K562 (cell line): ENCODE measurements around the gene RNF41. TPM values are rescaled to one million over a fixed set of nuclear protein-coding genes. Genes with fewer than 3 reads are reported as not detected.

Experiments
- BCOR ChIP-seq: fragments of 450-650 bp; IDR thresholded peaks from 2 replicates; pipeline ENCODE4 v1.6.1; 2016
- CSDE1 ChIP-seq, 2 experiments: fragments of 450-650 bp; IDR thresholded peaks; 2 replicates each; pipeline ENCODE4 v1.6.1; 2016; ENCODE audit warnings: mild to moderate bottlenecking in 1 of 2
- EGR1 ChIP-seq: fragments of 450-650 bp; conservative IDR thresholded peaks from 2 replicates; pipeline ENCODE4 v1.6.1; 2017; ENCODE audit warnings: mild to moderate bottlenecking
- ESRRA ChIP-seq: fragments of 450-650 bp; IDR thresholded peaks from 2 replicates; pipeline ENCODE4 v1.6.1; 2014; ENCODE audit warnings: low read depth, mild to moderate bottlenecking, moderate library complexity, borderline replicate concordance
- ETV1 ChIP-seq: fragments of 450-650 bp; conservative IDR thresholded peaks from 2 replicates; pipeline ENCODE4 v1.6.1; 2016; ENCODE audit warnings: missing genetic modification characterization, control low read depth, low read depth, missing compliant biosample characterization
- PHB2 ChIP-seq: fragments of 450-650 bp; IDR thresholded peaks from 2 replicates; pipeline ENCODE4 v1.6.1; 2017; ENCODE audit warnings: low read depth
- SPI1 ChIP-seq: IDR thresholded peaks from 2 replicates; pipeline ENCODE4 v1.6.1; 2011; ENCODE audit warnings: low read depth, low read length, control low read depth, borderline replicate concordance
- TOE1 ChIP-seq, 2 experiments: fragments of 450-650 bp in 1 of 2; sonication (generic) in 1 of 2; formaldehyde crosslinking in 1 of 2; IDR thresholded peaks; 2 replicates each; pipeline versions ENCODE4 v1.7.1 to v1.8.0; 2016 to 2022; ENCODE audit warnings: borderline replicate concordance in 2 of 2, mild to moderate bottlenecking in 2 of 2, antibody characterized with exemption in 1 of 2, inconsistent platforms in 1 of 2, low read depth in 1 of 2, missing genetic modification reagents in 1 of 2, moderate library complexity in 1 of 2
- ZBTB17 ChIP-seq: fragments of 450-650 bp; formaldehyde crosslinking; IDR thresholded peaks from 2 replicates; pipeline ENCODE4 v1.4.0; 2020; ENCODE audit warnings: mild to moderate bottlenecking
- ZFP1 ChIP-seq: fragments of 450-650 bp; formaldehyde crosslinking; IDR thresholded peaks from 2 replicates; pipeline ENCODE4 v1.4.0; 2020; ENCODE audit warnings: mild to moderate bottlenecking, mixed read lengths
- ZNF699 ChIP-seq: fragments of 250-450 bp; sonication (Bioruptor Pico); IDR thresholded peaks from 2 replicates; pipeline ENCODE4 v1.8.0; 2021; ENCODE audit warnings: mild to moderate bottlenecking, moderate library complexity; ENCODE audit not compliant: insufficient replicate concordance
- polyA plus RNA-seq, 8 experiments: library from polyadenylated mRNA; depleted of rRNA in 4 of 8; stranded (reverse) in 5 of 8; unstranded in 3 of 8; fragments of >200 nt; fragmentation: Nextera tagmentation in 2 of 8; fragmentation: Illumina TruSeq in 1 of 8; extraction: Ambion mirVana in 2 of 8; extraction: Trizol in 1 of 8; gene quantifications; 2 replicates each; pipeline versions ENCODE4 v1.2.1 to v1.2.3, GENCODE V29; 2011 to 2014; ENCODE audit warnings: inconsistent platforms in 1 of 8, missing spikeins in 1 of 8
- total RNA-seq, 7 experiments: library from RNA; depleted of rRNA in 6 of 7; stranded (reverse); fragments of >200 nt in 6 of 7; fragmentation: Illumina TruSeq in 2 of 7; extraction: Trizol in 2 of 7; gene quantifications; 2 replicates each; pipeline versions ENCODE4 v1.2.1 to v1.2.3, GENCODE V29; 2011 to 2021; ENCODE audit warnings: low replicate concordance in 1 of 7
- TF ChIP-seq, protein P1 (sequence below): sonication (generic); formaldehyde crosslinking; IDR thresholded peaks from 2 replicates; pipeline ENCODE4 v1.8.0; 2022; ENCODE audit warnings: mild to moderate bottlenecking, low read depth, missing genetic modification reagents
- TF ChIP-seq, protein P2 (sequence below): sonication (generic); formaldehyde crosslinking; IDR thresholded peaks from 2 replicates; pipeline ENCODE4 v1.8.0; 2022; ENCODE audit warnings: missing genetic modification reagents, mild to moderate bottlenecking, borderline replicate concordance
- TF ChIP-seq, protein P3 (sequence below): sonication (generic); formaldehyde crosslinking; IDR thresholded peaks from 2 replicates; pipeline ENCODE4 v1.4.0; 2020; ENCODE audit warnings: mild to moderate bottlenecking, missing genetic modification reagents
- TF ChIP-seq, protein P4 (sequence below), 2 experiments: fragments of 450-650 bp; IDR thresholded peaks; 2 replicates each; pipeline ENCODE4 v1.6.1; 2018; ENCODE audit warnings: mild to moderate bottlenecking in 2 of 2, low read depth in 1 of 2; ENCODE audit not compliant: partially characterized antibody in 2 of 2

The RNF41 gene
- total and polyA plus RNA-seq, 9 of the 15 experiments (the other 6 are each of a cell fraction or from before 2014, with no cell fraction given), result 28.2 to 46.8 (median 33.8) TPM

DNA sequence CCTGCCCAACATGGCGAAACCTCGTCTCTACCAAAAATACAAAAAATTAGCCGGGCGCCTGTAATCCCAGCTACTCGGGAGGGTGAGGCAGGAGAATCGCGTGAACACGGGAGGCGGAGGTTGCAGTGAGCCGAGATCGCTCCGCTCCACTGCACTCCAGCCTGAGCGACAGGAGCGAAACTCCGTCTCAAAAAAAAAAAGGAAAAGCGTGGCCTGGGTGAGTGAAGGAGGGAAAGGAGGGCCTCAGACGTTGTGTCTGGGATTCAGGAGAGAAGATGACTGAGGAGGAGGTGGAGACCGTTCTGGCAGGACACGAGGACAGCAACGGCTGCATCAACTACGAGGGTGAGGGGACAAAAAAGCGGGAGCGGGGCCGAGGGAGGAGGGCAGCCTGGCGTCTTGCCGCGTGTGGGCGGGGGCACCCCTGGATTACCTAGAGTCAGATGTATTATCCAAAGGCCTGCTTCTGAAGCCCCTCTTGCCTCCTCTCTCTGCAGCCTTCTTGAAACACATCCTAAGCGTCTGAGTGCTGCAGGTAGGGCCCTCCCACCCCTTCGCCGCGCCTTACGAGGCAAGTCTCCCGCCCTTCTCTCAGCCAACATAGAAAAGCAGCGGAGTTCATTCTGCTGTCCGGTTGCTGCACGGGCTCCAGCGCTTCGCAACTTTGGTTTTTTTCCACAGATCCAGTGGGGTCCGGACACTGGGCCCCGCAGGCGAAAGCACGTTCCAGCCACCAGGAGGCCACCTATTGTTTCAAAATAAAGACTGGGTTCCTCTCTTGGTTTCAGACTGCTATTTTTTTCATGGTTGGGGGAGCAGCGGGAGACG, 64.3 kb downstream of the RNF41 start (continued):
- TF ChIP-seq ZFP1 (CRISPR knock-in tag) (no peak), SPI1 (peak; percentile 74; the same call in 1 of the 2 replicates), ZBTB17 (no peak), ETV1 (peak; percentile 32; the same call in 1 of the 2 replicates), EGR1 (peak; percentile 47), ZNF699 (CRISPR knock-in tag) (no peak), BCOR (peak; percentile 6; the same call in 1 of the 2 replicates), TOE1 (IDR thresholded peaks at IDR 0.05; ENCODE audit: borderline replicate concordance) (no peak), TOE1 (CRISPR knock-in tag; IDR thresholded peaks at IDR 0.05; ENCODE audit: borderline replicate concordance, low read depth) (0 out of 2 replicates have a peak, but pooled peaks have one; percentile 57), ESRRA (peak; percentile 17; the same call in 1 of the 2 replicates), CSDE1 (IDR thresholded peaks at IDR 0.05) (no peak), PHB2 (no peak)
- TF ChIP-seq, protein P1, sequence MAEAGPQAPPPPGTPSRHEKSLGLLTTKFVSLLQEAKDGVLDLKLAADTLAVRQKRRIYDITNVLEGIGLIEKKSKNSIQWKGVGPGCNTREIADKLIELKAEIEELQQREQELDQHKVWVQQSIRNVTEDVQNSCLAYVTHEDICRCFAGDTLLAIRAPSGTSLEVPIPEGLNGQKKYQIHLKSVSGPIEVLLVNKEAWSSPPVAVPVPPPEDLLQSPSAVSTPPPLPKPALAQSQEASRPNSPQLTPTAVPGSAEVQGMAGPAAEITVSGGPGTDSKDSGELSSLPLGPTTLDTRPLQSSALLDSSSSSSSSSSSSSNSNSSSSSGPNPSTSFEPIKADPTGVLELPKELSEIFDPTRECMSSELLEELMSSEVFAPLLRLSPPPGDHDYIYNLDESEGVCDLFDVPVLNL (CRISPR knock-in tag), result peak; percentile 43; the same call in 1 of the 2 replicates
- TF ChIP-seq, protein P2, sequence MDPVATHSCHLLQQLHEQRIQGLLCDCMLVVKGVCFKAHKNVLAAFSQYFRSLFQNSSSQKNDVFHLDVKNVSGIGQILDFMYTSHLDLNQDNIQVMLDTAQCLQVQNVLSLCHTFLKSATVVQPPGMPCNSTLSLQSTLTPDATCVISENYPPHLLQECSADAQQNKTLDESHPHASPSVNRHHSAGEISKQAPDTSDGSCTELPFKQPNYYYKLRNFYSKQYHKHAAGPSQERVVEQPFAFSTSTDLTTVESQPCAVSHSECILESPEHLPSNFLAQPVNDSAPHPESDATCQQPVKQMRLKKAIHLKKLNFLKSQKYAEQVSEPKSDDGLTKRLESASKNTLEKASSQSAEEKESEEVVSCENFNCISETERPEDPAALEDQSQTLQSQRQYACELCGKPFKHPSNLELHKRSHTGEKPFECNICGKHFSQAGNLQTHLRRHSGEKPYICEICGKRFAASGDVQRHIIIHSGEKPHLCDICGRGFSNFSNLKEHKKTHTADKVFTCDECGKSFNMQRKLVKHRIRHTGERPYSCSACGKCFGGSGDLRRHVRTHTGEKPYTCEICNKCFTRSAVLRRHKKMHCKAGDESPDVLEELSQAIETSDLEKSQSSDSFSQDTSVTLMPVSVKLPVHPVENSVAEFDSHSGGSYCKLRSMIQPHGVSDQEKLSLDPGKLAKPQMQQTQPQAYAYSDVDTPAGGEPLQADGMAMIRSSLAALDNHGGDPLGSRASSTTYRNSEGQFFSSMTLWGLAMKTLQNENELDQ (CRISPR knock-in tag), result 0 out of 2 replicates have a peak, but pooled peaks have one; percentile 58
- TF ChIP-seq, protein P3, sequence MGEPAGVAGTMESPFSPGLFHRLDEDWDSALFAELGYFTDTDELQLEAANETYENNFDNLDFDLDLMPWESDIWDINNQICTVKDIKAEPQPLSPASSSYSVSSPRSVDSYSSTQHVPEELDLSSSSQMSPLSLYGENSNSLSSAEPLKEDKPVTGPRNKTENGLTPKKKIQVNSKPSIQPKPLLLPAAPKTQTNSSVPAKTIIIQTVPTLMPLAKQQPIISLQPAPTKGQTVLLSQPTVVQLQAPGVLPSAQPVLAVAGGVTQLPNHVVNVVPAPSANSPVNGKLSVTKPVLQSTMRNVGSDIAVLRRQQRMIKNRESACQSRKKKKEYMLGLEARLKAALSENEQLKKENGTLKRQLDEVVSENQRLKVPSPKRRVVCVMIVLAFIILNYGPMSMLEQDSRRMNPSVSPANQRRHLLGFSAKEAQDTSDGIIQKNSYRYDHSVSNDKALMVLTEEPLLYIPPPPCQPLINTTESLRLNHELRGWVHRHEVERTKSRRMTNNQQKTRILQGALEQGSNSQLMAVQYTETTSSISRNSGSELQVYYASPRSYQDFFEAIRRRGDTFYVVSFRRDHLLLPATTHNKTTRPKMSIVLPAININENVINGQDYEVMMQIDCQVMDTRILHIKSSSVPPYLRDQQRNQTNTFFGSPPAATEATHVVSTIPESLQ, result 0 out of 2 replicates have a peak, but pooled peaks have one; percentile 58
- TF ChIP-seq, protein P4, sequence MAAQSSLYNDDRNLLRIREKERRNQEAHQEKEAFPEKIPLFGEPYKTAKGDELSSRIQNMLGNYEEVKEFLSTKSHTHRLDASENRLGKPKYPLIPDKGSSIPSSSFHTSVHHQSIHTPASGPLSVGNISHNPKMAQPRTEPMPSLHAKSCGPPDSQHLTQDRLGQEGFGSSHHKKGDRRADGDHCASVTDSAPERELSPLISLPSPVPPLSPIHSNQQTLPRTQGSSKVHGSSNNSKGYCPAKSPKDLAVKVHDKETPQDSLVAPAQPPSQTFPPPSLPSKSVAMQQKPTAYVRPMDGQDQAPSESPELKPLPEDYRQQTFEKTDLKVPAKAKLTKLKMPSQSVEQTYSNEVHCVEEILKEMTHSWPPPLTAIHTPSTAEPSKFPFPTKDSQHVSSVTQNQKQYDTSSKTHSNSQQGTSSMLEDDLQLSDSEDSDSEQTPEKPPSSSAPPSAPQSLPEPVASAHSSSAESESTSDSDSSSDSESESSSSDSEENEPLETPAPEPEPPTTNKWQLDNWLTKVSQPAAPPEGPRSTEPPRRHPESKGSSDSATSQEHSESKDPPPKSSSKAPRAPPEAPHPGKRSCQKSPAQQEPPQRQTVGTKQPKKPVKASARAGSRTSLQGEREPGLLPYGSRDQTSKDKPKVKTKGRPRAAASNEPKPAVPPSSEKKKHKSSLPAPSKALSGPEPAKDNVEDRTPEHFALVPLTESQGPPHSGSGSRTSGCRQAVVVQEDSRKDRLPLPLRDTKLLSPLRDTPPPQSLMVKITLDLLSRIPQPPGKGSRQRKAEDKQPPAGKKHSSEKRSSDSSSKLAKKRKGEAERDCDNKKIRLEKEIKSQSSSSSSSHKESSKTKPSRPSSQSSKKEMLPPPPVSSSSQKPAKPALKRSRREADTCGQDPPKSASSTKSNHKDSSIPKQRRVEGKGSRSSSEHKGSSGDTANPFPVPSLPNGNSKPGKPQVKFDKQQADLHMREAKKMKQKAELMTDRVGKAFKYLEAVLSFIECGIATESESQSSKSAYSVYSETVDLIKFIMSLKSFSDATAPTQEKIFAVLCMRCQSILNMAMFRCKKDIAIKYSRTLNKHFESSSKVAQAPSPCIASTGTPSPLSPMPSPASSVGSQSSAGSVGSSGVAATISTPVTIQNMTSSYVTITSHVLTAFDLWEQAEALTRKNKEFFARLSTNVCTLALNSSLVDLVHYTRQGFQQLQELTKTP (IDR thresholded peaks at IDR 0.05; ENCODE audit: low read depth in 1 of 2, partially characterized antibody in 2 of 2), result peak in 1 of 2 experiments; percentile 47
